CD4-positive, alpha-beta T cell treated with Interleukin-10 for 1 hour (primary cell): ENCODE data around the gene TYK2.

ENCODE experiments used
- DNase-seq: peaks from one replicate; pipeline ENCODE4 v3.0.0-alpha.2; 2020

The TYK2 gene

DNA sequence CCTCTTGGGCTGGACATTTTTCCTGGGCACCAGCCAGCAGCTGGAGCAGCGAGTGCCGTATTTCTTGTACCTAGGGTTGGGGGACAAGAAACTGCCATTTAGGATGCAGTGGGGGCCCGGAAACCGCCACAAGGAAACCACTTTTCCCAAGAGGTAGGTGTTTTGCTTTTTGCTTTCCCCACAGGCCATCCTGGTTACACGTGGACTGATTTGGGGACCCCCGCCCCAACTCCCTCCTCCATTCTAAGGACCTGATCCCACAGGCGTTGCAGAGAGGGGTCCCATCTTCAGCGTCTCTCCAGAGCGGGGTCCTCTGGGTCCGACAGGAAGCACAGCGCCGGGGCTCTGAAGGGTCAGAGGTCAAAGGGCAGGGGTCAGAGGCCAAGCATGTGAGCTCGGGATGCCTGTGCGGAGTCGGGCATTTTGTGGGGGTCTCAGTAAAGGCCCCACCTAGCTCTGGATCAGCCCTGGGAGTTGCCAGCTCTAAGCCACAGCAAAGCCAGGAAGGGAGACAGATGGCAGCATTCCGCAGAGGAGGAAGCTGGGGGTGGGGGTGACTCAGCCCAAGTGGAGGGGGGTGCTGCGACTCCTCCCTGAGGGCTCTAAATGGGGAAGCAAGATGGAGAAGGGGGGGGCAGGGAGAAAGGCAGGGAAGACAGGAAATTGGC is 75.1 kb downstream of the TYK2 start:
- DNase-seq = no peak
